IPS DF 6.9 (cell line): ENCODE results near the gene ANKRD12.

Source experiments
- DNase-seq: peaks from one replicate; pipeline ENCODE4 v3.0.0-alpha.2; 2013; ENCODE audit warnings: low read depth, low spot score
- H3K27ac ChIP-seq: one replicate; pipeline ENCODE4 v1.5.1; 2013; ENCODE audit warnings: low read length, control low read depth
- H3K27me3 ChIP-seq: 2 replicates; pipeline ENCODE4 v1.6.1; 2013; ENCODE audit warnings: mild to moderate bottlenecking, low read length; ENCODE audit not compliant: control insufficient read depth, insufficient read depth
- H3K36me3 ChIP-seq: 2 replicates; pipeline ENCODE4 v1.6.1; 2013; ENCODE audit warnings: low read length; ENCODE audit not compliant: control insufficient read depth, insufficient read depth
- H3K4me1 ChIP-seq: 2 replicates; pipeline ENCODE4 v1.6.1; 2013; ENCODE audit warnings: low read length; ENCODE audit not compliant: control insufficient read depth, insufficient read depth
- H3K4me3 ChIP-seq: 2 replicates; pipeline ENCODE4 v1.5.1; 2013; ENCODE audit warnings: mild to moderate bottlenecking, low read length
- H3K9me3 ChIP-seq: 2 replicates; pipeline ENCODE4 v1.6.1; 2013; ENCODE audit warnings: low read length, inconsistent platforms; ENCODE audit not compliant: control insufficient read depth, insufficient read depth
- WGBS: extraction: QIAGEN DNeasy Blood & Tissue Kit; methylation state at CpG from one replicate; pipeline ENCODE4 v1.1.7; 2013; ENCODE audit warnings: mixed read lengths, missing lambda C conversion rate; ENCODE audit not compliant: insufficient read length, insufficient coverage; 5-methylcytosine and 5-hydroxymethylcytosine counted together

Gene ANKRD12

GRCh38 chr18:9204659-9205058 is 68.1 kb downstream of the ANKRD12 start:
- no CpG with 5 or more reads among the region's 5 CpGs for WGBS
- Histone ChIP-seq H3K4me1 (peaks cover 2% of the 10 kb centered on the region; the same call in 1 of the 2 replicates), H3K9me3 (no peaks in the 10 kb centered on the region), H3K27me3 (no peaks in the 10 kb centered on the region), H3K36me3 (no peaks in the 10 kb centered on the region), H3K4me3 (no peak overlapping the region), H3K27ac (no peak overlapping the region)
- no peak for DNase-seq

GRCh38 chr18:9206421-9206820 is 69.8 kb downstream of the ANKRD12 start:
- H3K36me3 ChIP-seq: no peaks in the 10 kb centered on the region
- no peaks in the 10 kb centered on the region for H3K9me3 ChIP-seq
- no peaks in the 10 kb centered on the region for H3K4me1 ChIP-seq
- H3K4me3 ChIP-seq: no peak overlapping the region
- no peak for DNase-seq
- no CpG with 5 or more reads among the region's 3 CpGs for WGBS
- no peaks in the 10 kb centered on the region for H3K27me3 ChIP-seq
- H3K27ac ChIP-seq: no peak overlapping the region

- Histone ChIP-seq H3K4me3 (no peak overlapping the region), H3K4me1 (no peaks in the 10 kb centered on the region), H3K36me3 (no peaks in the 10 kb centered on the region), H3K27me3 (no peaks in the 10 kb centered on the region), H3K9me3 (no peaks in the 10 kb centered on the region), H3K27ac (no peak overlapping the region)
- no CpG with 5 or more reads among the region's 4 CpGs for WGBS
- DNase-seq: no peak
Measured at GRCh38 chr18:9209279-9209678, 72.7 kb downstream of the ANKRD12 start.

- H3K27me3 ChIP-seq: no peaks in the 10 kb centered on the region
- H3K27ac ChIP-seq: no peak overlapping the region
- DNase-seq: no peak
- no peak overlapping the region for H3K4me3 ChIP-seq
- H3K4me1 ChIP-seq: no peaks in the 10 kb centered on the region
- WGBS: no CpG with 5 or more reads among the region's 2 CpGs
- no peaks in the 10 kb centered on the region for H3K36me3 ChIP-seq
- H3K9me3 ChIP-seq: no peaks in the 10 kb centered on the region
Measured at GRCh38 chr18:9210966-9211365, 74.4 kb downstream of the ANKRD12 start.

GRCh38 chr18:9211955-9212354 is 75.4 kb downstream of the ANKRD12 start:
- H3K4me3 ChIP-seq: no peak overlapping the region
- WGBS: no CpG with 5 or more reads among the region's 1 CpG
- no peaks in the 10 kb centered on the region for H3K9me3 ChIP-seq
- H3K27ac ChIP-seq: no peak overlapping the region
- DNase-seq: no peak
- no peaks in the 10 kb centered on the region for H3K4me1 ChIP-seq
- H3K36me3 ChIP-seq: no peaks in the 10 kb centered on the region
- no peaks in the 10 kb centered on the region for H3K27me3 ChIP-seq

GRCh38 chr18:9215221-9215933 is 78.8 kb downstream of the ANKRD12 start:
- no peaks in the 10 kb centered on the region for H3K36me3 ChIP-seq
- no peaks in the 10 kb centered on the region for H3K9me3 ChIP-seq
- no peak overlapping the region for H3K4me3 ChIP-seq
- H3K4me1 ChIP-seq: no peaks in the 10 kb centered on the region
- no peak for DNase-seq
- H3K27me3 ChIP-seq: no peaks in the 10 kb centered on the region
- H3K27ac ChIP-seq: no peak overlapping the region
- WGBS: no CpG with 5 or more reads among the region's 6 CpGs

GRCh38 chr18:9216459-9216858 is 79.9 kb downstream of the ANKRD12 start:
- no peaks in the 10 kb centered on the region for H3K4me1 ChIP-seq
- no peaks in the 10 kb centered on the region for H3K27me3 ChIP-seq
- H3K27ac ChIP-seq: no peak overlapping the region
- no peaks in the 10 kb centered on the region for H3K9me3 ChIP-seq
- DNase-seq: no peak
- no peak overlapping the region for H3K4me3 ChIP-seq
- WGBS: no CpG with 5 or more reads among the region's 3 CpGs
- H3K36me3 ChIP-seq: no peaks in the 10 kb centered on the region

GRCh38 chr18:9217743-9218451 is 81.3 kb downstream of the ANKRD12 start:
- H3K4me1 ChIP-seq: no peaks in the 10 kb centered on the region
- no peaks in the 10 kb centered on the region for H3K27me3 ChIP-seq
- no CpG with 5 or more reads among the region's 3 CpGs for WGBS
- H3K4me3 ChIP-seq: no peak overlapping the region
- H3K36me3 ChIP-seq: no peaks in the 10 kb centered on the region
- no peaks in the 10 kb centered on the region for H3K9me3 ChIP-seq
- no peak for DNase-seq
- H3K27ac ChIP-seq: no peak overlapping the region

GRCh38 chr18:9221040-9221439 is 84.5 kb downstream of the ANKRD12 start:
- no CpG with 5 or more reads among the region's 3 CpGs for WGBS
- DNase-seq: no peak

GRCh38 chr18:9221661-9222060 is 85.1 kb downstream of the ANKRD12 start:
- no peak for DNase-seq
- H3K4me1 ChIP-seq: no peaks in the 10 kb centered on the region
- H3K9me3 ChIP-seq: no peaks in the 10 kb centered on the region
- H3K36me3 ChIP-seq: no peaks in the 10 kb centered on the region
- no peak overlapping the region for H3K4me3 ChIP-seq
- 100% methylated on average over 1 of the region's 5 CpGs for WGBS
- H3K27me3 ChIP-seq: no peaks in the 10 kb centered on the region
- H3K27ac ChIP-seq: no peak overlapping the region

More at GRCh38 chr18:9221040-9221439, 84.5 kb downstream of the ANKRD12 start:
- no peaks in the 10 kb centered on the region for H3K27me3 ChIP-seq
- no peaks in the 10 kb centered on the region for H3K4me1 ChIP-seq
- H3K36me3 ChIP-seq: no peaks in the 10 kb centered on the region
- no peaks in the 10 kb centered on the region for H3K9me3 ChIP-seq
- no peak overlapping the region for H3K27ac ChIP-seq
- H3K4me3 ChIP-seq: no peak overlapping the region
